Measurements from ENCODE around the gene ELP4. TPM values are rescaled to one million over a fixed set of nuclear protein-coding genes. Genes with fewer than 3 reads are reported as not detected.
A peak's percentile ranks its signal among the peaks of the same experiment; 100 is the strongest.
"Not testable (repeated sequence)": the region's sequence is repeated elsewhere in the genome, so short reads cannot be mapped to it uniquely, and the experiment has no call there.

Gene ELP4
- total RNA-seq, 1 donor from 2014 or later = 12.7 TPM

DNA sequence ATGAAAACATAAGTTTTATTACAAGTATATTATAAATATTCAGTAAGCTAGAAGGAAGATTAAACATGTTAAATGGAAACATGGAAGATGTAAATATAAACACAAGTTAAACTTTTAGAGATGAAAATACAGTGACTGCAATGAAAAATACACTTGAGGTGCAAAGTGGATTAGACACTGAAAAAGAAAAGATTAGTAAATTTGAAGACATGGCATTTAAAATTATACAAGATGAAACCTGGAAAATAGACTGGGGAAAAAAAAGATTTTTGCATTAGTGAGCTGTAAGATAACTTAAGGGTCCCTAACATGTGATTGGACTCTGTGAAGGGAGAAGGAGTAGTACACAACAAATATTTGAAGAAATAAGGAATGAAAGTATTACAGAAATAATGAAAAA lies 33.3 kb downstream of the ELP4 start:
- no peak for DNase-seq (ENCODE audit: low read depth in 2 of 2)

DNA sequence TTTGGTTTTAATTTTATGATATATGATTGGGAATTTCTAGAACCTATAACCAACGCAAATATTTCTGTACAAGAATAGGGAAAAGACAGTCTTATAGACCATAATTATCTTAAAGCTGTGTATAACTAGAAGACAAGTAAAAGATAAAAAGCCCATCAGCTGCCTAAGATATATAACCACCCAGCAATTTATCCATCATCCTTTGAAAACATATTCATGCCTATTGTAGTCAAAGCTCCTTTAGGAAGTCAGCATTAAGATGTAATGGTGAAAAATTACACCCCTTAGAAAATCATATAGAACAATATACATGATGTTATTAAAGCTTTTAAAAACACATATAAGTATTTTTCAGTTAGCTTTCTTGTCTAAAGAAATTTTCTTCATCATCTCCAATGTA lies 46.4 kb downstream of the ELP4 start:
- no peak for DNase-seq (ENCODE audit: low read depth in 2 of 2)

DNA sequence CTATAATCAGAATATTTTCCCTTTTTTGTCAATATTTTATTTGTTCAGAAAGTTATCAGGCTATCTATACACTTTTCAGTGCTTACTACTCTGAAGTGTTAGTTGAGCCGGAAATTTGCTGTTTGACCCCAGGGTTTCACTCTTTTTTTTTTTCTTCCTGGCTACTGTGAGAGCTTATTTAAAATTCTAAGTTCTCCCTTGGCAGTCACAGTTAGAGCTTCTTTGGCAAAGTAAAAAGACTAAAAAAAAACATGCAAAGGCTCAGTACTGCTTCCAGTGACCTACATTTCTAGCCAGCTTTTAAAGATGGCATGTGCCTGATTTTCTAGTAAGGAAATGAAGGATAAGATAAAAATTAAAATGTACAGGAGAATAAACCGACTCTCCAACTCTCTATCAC lies 48.4 kb downstream of the ELP4 start:
- DNase-seq (ENCODE audit: low read depth in 2 of 2) = peak; percentile 14 to 72

DNA sequence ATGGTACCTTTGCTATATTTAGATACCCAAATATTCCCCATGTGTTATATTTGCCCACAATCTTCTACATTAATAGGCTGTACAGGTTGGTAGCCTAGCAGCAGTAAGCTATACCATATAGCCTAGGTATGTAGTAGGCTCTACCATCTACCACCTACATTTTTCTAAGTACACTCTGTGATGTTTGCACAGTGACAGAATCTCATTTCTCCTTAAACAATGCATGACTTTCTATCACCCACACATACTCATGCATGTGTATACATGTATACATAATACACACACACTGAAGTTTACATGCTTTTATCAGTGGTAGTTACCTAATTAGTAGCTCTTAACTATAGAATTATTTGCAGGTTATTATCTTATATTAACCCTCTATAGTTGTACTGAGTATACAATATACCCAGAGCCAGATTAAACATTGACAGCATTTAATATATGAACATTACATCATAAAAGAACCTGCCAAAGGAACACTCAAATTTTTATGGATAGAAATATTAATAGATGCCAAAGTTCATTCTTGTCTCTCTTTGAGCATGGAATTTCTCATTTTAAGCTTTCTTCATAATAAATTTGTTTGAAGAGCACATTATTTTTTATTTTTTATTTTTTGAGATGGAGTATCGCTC lies 51.4 kb downstream of the ELP4 start:
- DNase-seq (ENCODE audit: low read depth in 2 of 2) = no peak

DNA sequence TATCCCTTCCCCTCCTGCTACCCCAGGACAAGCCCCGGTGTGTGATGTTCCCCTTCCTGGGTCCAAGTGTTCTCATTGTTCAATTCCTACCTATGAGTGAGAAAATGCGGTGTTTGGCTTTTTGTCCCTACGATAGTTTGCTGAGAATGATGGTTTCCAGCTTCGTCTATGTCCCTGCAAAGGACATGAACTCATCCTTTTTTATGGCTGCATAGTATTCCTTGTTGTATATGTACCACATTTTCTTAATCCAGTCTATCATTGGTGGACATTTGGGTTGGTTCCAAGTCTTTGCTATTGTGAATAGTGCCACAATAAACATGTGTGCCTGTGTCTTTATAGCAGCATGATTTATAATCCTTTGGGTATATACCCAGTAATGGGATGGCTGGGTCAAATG lies 55.0 kb downstream of the ELP4 start:
- DNase-seq (ENCODE audit: low read depth in 2 of 2) = not testable (repeated sequence)

DNA sequence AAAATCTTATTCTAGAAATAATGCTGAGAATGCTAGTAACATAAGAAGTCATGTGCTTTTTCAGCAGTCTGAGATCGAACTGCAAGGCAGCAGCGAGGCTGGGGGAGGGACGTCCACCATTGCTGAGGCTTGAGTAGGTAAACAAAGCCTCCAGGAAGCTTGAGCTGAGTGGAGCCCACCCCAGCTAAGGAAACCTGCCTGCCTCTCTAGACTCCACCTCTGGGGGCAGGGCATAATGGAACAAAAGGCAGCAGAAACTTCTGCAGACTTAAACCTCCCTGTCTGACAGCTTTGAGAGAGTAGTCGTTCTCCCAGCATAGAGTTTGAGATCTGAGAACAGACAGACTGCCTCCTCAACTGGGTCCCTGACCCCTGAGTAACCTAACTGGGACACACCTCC lies 64.6 kb downstream of the ELP4 start:
- not testable (repeated sequence) for DNase-seq (ENCODE audit: low read depth in 2 of 2)

DNA sequence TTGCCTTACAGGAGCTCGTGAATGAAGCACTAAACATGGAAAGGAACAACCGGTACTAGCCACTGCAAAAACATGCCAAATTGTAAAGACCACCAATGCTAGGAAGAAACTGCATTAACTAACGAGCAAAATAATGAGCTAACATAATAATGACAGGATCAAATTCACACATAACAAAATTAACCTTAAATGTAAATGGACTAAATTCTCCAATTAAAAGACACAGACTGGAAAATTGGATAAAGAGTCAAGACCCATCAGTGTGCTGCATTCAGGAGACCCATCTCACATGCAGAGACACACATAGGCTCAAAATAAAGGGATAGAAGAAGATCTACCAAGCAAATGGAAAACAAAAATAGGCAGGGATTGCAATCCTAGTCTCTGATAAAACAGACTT lies 66.2 kb downstream of the ELP4 start:
- not testable (repeated sequence) for DNase-seq (ENCODE audit: low read depth in 2 of 2)

DNA sequence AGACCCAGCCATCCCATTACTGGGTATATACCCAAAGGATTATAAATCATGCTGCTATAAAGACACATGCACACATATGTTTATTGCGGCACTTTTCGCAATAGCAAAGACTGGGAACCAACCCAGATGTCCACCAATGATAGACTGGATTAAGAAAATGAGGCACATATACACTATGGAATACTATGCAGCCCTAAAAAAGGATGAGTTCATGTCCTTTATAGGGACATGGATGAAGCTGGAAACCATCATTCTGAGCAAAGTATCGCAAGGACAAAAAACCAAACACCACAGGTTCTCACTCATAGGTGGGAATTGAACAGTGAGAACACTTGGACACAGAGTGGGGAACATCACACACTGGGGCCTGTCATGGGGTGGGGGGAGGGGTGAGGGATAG lies 69.8 kb downstream of the ELP4 start:
- DNase-seq (ENCODE audit: low read depth in 2 of 2) = not testable (repeated sequence)

DNA sequence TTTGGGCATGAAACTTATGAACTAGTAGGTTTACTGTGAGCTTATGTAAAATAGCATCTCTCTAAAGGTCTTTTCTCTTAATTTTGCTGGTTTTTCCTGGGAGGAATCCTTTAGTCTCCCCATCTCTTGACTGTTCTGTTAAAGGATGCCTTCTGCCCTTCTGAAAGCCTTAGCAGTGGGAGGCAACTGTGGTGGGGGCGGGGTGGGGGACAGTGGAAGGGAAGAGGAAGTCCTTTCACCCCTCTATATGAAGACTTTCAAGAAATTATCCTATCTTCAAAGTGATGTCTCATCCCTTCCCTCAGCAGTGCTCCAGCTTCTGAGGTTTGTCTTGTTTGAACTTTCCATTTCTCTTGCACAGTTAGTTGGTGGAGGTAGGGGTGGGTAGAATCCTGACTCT lies 73.1 kb downstream of the ELP4 start:
- no peak for DNase-seq (ENCODE audit: low read depth in 2 of 2)

DNA sequence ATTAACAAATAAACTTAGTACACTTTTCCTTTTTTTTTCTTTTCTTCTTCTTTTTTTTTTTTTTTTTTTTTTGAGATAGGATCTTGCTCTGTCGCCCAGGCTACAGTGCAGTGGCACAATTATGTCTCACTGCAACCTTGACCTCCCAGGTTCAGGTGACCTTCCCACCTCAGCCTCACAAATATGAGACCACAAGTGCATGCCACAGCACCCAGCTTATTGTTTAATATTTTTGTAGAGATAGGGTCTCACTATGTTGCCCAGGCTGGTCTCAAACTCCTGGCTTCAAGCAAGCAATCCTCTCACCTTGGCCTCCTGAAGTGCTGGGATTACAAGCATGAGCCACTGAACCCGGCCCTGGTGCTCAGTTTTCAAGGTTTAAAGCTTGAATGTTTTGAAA lies 88.9 kb downstream of the ELP4 start:
- DNase-seq (ENCODE audit: low read depth in 2 of 2) = no peak

DNA sequence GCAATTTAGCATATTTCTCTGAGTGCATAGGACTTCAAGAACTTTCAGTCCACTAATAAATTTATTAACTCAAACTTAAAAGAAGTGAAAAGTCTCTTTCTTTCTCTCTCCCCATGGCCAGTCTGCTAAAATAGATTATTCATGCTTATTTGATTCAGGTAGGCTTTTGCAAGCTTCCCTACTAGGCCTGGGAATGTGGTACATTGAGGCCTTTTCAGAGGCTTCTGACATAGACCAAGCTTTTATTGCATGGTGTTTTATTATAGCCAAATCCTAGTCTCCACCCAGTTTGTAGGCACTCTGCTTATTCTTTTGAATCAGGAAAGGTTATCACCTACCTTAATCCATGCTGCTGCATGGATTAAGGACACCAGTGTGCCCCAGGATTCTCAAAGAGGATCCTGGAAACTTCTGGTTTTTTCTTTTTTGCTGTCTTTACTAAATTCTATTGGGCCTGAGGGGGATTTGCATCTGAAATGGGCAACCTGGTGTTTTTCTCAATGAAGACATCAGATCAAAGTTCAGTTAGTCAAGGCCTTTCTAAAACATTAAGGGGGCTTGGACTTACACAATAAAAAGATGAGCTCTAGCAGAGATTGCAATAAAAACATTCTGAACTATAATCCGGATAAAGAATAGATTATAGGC lies 92.2 kb downstream of the ELP4 start:
- no peak for DNase-seq (ENCODE audit: low read depth in 2 of 2)

DNA sequence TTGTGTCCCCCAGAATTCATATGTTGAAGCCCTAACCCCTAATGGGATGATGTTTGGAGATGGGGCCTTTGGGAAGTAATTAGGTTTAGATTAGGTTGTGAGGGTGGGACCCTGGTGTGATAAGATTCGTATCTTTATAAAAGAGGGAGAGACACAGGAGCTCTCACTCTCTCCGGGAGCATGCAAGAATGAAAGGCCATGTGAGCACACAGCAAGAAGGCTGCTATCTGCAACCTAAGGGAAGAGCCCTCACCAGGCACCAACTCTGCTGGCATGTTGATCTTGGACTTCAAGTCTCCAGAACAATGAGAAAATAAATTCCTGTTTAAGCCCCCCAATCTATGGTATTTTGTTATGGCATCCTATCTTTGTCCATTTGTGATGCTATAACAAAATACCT lies 97.3 kb downstream of the ELP4 start:
- DNase-seq (ENCODE audit: low read depth in 2 of 2) = no peak

DNA sequence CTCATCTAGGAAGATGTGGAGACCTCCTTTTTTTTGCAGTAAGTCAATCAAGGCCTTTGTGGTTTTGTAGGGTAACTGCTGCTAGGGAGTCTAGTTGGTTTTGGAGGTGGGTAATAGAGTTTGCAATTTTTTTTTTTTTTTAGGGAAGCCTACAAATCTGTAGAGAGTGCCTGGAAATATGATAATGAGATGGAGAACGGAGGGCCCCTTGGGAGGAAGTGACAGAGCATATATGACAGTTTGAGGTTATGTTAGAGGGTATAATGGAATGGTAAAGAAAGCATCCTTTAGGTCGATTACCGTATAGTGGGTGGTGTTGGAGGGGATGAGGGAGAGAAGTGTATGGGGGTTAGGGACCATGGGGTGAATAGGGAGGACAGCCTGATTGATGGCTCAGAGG lies 98.3 kb downstream of the ELP4 start:
- no peak for DNase-seq (ENCODE audit: low read depth in 2 of 2)

DNA sequence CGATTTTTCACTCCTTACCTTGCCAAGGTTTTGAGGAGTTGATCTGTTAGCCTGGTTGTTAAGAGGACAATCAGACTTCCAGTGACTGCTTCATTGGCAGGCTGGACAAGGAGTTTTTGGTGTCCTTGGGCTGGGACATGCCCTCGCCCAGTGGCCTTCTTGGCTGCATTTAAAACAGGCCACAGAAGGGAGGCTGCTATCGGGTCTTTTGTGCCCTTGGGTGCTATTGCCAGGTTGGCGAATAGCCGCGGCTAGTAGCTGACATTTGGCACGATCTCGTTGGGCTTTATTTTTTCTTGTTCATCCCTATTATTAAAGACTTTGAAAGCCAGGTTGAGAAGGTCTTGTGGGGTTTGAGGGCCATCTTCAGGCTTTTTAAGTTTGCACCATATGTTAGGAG lies 99.4 kb downstream of the ELP4 start:
- no peak for DNase-seq (ENCODE audit: low read depth in 2 of 2)

DNA sequence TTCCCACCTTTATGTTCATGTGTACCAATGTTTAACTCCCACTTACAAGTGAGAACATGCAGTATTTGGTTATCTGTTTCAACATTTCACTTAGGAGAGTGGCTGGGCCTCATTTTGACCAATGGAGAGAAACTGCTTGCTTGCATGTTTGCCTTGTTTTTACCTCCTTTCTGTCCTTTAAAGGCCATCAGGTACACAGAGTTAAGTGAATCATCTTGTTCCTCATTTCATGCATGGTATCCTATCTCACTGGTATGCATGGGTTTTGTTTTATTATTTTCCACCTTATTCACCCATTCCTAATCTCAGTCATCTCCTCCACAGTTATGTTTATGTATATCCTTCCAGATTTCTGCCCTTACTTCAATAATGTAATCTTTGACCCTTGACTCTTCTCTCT lies 101.0 kb downstream of the ELP4 start:
- no peak for DNase-seq (ENCODE audit: low read depth in 2 of 2)

DNA sequence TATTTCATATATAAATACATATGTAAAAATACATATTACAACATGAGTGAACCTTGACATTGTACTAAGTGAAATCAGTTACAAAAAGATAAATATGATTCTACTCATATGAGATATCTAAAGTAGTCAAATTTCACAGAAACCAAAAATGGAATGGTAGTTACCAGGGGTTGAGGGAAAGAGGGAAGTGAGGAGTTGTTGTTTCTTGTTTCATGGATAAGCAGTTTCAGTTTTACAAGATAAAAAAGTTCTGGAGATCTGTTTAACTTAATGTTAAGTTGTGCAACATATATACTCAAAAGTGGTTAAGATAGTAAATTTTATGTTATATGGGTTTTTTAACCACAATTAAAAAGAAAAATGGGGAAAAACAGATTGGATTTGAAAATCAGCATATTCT lies 107.7 kb downstream of the ELP4 start:
- no peak for DNase-seq (ENCODE audit: low read depth in 2 of 2)

DNA sequence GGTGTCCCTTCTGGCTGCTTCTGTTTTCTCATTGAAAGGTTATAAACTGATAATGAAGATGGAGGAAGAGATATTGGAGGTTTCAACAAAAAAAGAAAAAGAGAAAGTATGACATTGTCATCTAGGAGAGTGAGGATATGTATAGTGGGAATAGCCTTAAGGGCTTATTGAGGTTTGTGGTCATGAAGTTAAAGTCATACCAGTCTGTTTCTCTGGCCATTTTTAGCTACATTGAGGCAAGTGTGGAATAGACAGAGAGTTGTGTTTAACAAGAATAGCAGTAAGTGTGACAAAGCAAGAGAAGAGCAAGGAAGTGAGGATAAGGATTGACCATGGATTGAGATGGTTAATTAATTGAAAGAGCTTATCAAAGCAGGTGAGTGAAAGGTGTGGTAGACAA lies 110.4 kb downstream of the ELP4 start:
- no peak for DNase-seq (ENCODE audit: low read depth in 2 of 2)

DNA sequence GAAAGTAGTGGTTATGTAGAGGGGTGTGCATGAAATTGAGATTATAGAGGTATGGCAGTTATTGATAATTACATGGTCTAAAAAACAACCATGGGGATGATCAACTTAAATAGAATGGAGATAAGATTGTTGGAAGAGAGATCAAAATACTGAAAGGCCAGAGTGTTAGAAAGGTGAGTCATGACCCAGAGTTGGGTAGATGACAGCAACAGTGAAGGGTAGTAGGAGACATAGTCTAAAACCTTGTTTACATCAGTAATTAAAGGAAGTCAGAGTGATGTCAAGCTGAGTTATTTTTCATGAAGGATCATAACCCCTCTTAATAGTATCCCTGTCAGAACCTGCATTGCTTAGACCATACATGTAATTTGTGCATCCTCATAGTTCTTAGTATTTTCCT lies 110.9 kb downstream of the ELP4 start:
- no peak for DNase-seq (ENCODE audit: low read depth in 2 of 2)

DNA sequence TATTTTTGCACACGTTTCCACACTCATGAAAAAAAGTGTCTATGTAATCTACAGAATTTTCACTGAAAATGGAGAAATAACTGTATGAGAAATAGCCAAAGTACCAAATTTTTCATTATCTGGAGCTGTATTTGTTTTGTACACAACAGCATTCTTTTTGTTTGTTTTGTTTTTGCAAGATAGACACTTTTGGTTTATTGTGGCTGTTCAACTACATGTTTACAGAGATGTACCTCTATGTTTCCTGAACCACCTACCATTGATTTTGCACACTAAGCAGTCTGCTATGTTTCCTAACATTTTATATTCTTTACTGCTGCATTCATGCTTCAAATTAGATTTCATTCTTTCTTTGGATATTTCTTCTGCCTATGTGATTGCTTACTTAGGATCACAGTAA lies 116.3 kb downstream of the ELP4 start:
- DNase-seq (ENCODE audit: low read depth in 2 of 2) = no peak

DNA sequence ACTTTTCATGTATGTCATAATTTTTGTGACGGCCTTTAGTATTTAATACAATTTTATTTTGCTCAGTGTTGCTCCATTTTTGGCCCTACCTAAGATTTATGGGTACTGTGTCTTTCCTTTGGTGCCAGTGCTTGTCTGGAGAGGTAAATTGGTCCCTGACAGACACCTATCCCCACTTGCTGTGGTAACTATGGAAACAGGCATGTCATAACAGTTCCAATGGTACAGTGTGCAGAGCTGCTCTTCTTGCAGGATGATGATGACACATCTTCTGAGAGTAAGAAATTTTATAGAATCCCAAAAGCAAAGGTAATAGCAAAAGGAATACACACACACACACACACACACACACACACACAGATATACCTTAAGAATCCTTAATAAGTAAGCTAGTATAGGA lies 118.5 kb downstream of the ELP4 start:
- no peak for DNase-seq (ENCODE audit: low read depth in 2 of 2)

DNA sequence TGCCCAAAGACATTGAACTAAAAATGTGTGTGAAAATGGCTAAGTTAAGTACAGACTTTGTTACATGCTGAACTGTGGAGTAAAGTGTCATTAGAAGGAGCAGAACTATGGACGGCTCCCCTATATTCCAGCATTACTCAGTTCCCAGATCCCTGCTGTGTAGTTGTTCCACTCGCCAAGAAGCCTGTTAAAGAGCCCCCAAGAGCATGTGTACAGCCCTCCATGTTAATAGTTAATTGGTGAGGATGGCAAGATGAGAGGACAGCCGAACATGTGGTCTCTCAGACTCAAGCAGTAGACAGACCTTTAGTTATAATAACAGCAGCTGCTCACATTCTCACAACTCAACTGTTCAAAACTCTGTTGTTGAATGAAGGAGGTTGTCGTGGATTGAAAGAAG lies 127.4 kb downstream of the ELP4 start:
- no peak for DNase-seq (ENCODE audit: low read depth in 2 of 2)

DNA sequence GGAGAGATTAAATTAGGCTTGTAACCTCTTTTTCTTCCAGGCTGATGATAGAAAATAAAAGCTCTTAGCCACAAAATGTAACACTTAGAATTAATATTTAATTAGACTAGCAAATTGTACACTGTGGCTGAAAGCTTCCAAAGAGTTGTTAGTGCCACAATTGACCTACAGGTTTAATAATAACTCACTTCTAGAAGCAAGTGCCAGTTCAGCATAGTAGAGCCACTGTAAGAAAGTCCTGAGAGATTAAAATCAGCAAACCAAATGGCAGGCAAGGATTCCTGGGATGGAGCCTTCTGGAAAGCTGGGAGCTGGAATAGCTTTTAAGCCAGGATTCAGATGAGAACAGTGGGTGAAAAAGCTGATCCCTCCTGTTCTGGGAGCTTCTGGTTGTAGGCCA lies 131.0 kb downstream of the ELP4 start:
- DNase-seq (ENCODE audit: low read depth in 2 of 2) = no peak

DNA sequence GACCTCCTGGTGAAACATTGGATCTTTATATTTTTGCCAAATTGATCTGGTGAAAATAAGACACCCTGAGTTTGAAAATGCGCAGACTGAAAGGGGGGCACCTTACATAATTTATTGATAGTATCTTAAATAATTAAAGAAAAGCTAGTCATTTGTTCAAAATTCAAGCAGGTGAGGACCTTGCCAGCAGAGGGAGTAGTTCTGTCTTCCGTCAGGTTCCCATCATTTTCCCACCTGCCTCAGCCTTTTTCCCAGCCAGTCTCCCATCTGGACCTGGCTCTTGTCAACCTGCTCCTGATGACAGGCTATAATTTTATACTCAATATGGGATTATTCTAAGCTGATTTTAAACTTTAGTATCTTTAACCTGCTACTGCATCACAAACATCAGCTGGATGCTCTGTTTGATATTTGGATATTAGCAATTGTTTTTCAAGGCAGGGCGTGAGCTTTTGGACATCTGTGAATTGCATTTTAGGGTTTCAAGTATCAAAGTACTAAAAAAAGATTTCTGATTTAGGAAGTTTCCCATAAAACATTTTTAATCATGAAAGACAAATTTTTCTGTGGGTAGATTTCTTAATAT lies 132.0 kb downstream of the ELP4 start:
- peak; percentile 27 to 57 for DNase-seq (ENCODE audit: low read depth in 2 of 2)
